Measurements from ENCODE around the gene RAD51C.

RAD51C gene

GRCh38 chr17:58783380-58783779 is 91.0 kb downstream of the RAD51C start:
- Histone ChIP-seq H3K27ac (no peak overlapping the region), H3K4me1 (no peaks in the 10 kb centered on the region), H3K36me3 (ENCODE audit: control insufficient read depth, insufficient read depth, low read length) (no peaks in the 10 kb centered on the region), H3K4me3 (ENCODE audit: low read depth, low read length) (no peak overlapping the region), H3K79me2 (no peaks in the 10 kb centered on the region), H3K9ac (no peak overlapping the region), H3K9me3 (ENCODE audit: control insufficient read depth, low read length) (no peaks in the 10 kb centered on the region), H2AFZ (no peak overlapping the region), H3K4me2 (ENCODE audit: low read length) (no peak overlapping the region), H3K27me3 (ENCODE audit: control insufficient read depth, insufficient read depth, low read length) (no peaks in the 10 kb centered on the region)
- no peak for TF ChIP-seq CTCF (IDR thresholded peaks at IDR 0.05)

DNA sequence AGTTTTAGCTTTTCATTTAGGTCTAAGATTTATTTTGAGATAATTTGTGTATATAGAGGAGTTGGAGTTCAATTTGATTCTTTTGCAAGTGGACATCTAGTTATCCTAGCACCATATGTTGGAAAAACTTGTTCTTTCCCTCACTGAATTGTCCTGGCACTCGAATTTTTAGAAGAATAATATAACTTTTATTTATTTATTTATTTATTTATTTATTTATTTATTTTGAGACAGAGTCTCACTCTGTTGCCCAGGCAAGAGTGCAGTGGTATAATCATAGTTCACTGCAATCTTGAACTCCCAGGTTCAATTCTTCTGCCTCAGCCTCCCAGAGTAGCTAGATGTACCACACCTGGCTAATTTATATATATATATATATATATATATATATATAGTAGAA is 92.7 kb downstream of the RAD51C start:
- H3K4me3 ChIP-seq (ENCODE audit: low read depth, low read length), result no peak overlapping the region
- H3K79me2 ChIP-seq, result no peaks in the 10 kb centered on the region
- no peaks in the 10 kb centered on the region for H3K4me1 ChIP-seq
- H3K9me3 ChIP-seq (ENCODE audit: control insufficient read depth, low read length), result no peaks in the 10 kb centered on the region
- no peak for TF ChIP-seq CTCF (IDR thresholded peaks at IDR 0.05)
- no peaks in the 10 kb centered on the region for H3K36me3 ChIP-seq (ENCODE audit: control insufficient read depth, insufficient read depth, low read length)
- H3K27me3 ChIP-seq (ENCODE audit: control insufficient read depth, insufficient read depth, low read length), result no peaks in the 10 kb centered on the region
- no peak overlapping the region for H2AFZ ChIP-seq
- H3K4me2 ChIP-seq (ENCODE audit: low read length), result no peak overlapping the region
- no peak overlapping the region for H3K27ac ChIP-seq
- no peak overlapping the region for H3K9ac ChIP-seq
